ENCODE data around the gene CCL22. TPM values are rescaled to one million over a fixed set of nuclear protein-coding genes. Genes with fewer than 3 reads are reported as not detected.
"Not testable (repeated sequence)": the region's sequence is repeated elsewhere in the genome, so short reads cannot be mapped to it uniquely, and the experiment has no call there.

The CCL22 gene
- total RNA-seq, 1 donor from 2014 or later, result 34.3 TPM

DNA sequence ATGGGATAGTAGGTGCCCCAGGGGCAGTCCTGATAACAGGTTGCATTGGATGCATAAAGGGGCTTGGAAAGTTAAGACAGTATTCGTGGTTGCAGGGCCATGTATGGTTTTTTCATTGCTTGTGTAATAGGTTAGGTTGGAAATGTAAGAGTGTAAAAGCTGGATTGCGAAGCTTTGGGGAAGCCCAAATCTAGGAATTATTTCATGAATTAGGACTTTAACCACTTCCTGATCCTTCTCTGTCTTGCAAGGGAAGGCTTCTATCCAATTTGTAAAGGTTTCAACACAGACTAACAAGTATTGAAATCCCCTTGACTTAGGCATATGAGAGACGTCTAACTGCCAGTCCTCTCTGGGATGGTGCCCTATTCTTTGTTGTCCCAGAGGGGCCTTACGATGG, 38.2 kb downstream of the CCL22 start:
- intact Hi-C loops (cut with micrococcal nuclease), result no loop called here

DNA sequence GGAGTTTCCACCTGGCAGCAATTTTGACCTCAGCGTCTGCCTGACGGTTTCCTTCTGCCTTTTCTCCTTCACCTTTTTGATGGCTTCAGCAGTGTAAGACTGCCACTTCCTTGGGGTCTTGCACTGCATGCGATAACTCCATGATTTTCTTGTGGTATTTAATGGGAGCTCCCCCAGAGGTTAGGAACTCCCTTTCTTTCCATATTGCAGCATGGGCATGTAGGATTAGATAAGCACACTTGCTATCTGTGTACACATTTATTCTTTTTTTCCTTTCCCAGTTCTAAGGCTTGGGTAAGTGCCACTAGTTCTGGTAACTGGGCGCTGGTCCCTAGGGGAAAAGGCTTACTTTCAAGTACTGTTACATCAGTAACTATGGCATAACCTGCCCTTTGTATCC, 38.9 kb downstream of the CCL22 start:
- H3K36me3 Mint-ChIP-seq (ENCODE audit: low read depth); H3K4me1 Mint-ChIP-seq (ENCODE audit: low read depth); H3K27ac Mint-ChIP-seq; H3K27me3 Mint-ChIP-seq (ENCODE audit: low read depth); H3K9me3 Mint-ChIP-seq; intact Hi-C loops (cut with micrococcal nuclease); H3K4me3 Mint-ChIP-seq (ENCODE audit: low read depth); DNase-seq (ENCODE audit: low spot score): not testable (repeated sequence)

More for the DNA sequence above, 38.2 kb downstream of the CCL22 start:
- DNase-seq (ENCODE audit: low spot score), result no peak
- no peaks in the 10 kb centered on the region for H3K36me3 Mint-ChIP-seq (ENCODE audit: low read depth)
- H3K27me3 Mint-ChIP-seq (ENCODE audit: low read depth), result peaks cover 1% of the 10 kb centered on the region
- H3K9me3 Mint-ChIP-seq, result no peaks in the 10 kb centered on the region
- no peaks in the 10 kb centered on the region for H3K4me1 Mint-ChIP-seq (ENCODE audit: low read depth)
- H3K4me3 Mint-ChIP-seq (ENCODE audit: low read depth), result no peak overlapping the region
- no peak overlapping the region for H3K27ac Mint-ChIP-seq

- Mint-ChIP-seq H3K36me3 (ENCODE audit: low read depth) (no peaks in the 10 kb centered on the region), H3K4me3 (ENCODE audit: low read depth) (no peak overlapping the region), H3K27ac (no peak overlapping the region), H3K27me3 (ENCODE audit: low read depth) (peaks cover 3% of the 10 kb centered on the region), H3K4me1 (ENCODE audit: low read depth) (no peaks in the 10 kb centered on the region), H3K9me3 (no peaks in the 10 kb centered on the region)
- intact Hi-C loops (cut with micrococcal nuclease), result no loop called here
- DNase-seq (ENCODE audit: low spot score), result no peak
Observed at GRCh38 chr16:57401943-57402640, 43.5 kb downstream of the CCL22 start.

DNA sequence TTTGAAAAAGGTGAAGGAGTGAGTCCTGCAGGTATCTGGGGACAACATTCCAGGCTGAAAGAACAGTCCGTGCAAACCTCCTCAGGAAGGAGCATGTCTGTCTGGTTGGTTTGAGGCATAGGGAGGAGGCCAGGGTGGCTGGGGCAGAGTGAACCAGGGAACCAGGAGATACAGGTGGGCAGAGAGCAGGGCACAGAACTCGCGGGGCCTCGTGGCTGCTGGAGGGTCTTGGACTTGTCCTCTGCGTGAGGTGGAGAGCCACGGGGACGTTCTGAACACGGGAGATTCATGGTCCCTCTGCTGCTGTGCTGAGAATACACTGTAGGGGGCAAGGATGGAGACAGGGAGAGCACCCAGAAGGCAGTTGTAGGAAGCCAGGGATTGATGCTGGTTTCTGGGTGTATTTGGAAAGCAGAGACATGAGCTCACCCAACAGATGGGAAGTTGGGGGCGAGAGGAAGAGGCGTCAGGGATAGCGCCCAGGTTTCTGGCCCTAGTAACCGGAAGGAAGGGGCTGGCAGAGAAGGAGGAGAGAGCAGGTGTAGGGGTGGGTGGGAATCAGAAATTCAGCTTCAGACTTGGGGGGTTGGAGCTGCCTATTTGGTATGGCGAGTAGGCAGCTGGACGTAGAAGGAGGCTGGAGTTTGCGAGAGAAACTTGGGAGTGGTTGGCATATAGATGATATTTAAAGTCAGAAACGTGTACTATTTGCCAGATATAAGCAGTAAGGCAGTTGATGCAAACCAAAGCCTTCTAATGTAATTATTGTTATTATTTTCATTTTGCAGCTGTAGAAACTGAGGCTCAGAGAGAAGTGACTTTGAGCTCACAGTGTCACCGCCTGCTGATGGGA, 45.6 kb downstream of the CCL22 start, which contains the start of gene CCL17:
CCL17 (plus strand) TSS at position 803 of the 853 bp plus-strand sequence. CDS start 9,166 bp downstream, outside the sequence.
- H3K4me1 Mint-ChIP-seq (ENCODE audit: low read depth), result peaks cover 3% of the 10 kb centered on the region
- H3K9me3 Mint-ChIP-seq, result no peaks in the 10 kb centered on the region
- peaks cover 3% of the 10 kb centered on the region for H3K27me3 Mint-ChIP-seq (ENCODE audit: low read depth)
- H3K27ac Mint-ChIP-seq, result no peak within 1 kb of the TSS
- no peak within 1 kb of the TSS for H3K4me3 Mint-ChIP-seq (ENCODE audit: low read depth)
- no peak for DNase-seq (ENCODE audit: low spot score)
- no peaks in the 10 kb centered on the region for H3K36me3 Mint-ChIP-seq (ENCODE audit: low read depth)
- intact Hi-C loops (cut with micrococcal nuclease), result no loop called here

DNA sequence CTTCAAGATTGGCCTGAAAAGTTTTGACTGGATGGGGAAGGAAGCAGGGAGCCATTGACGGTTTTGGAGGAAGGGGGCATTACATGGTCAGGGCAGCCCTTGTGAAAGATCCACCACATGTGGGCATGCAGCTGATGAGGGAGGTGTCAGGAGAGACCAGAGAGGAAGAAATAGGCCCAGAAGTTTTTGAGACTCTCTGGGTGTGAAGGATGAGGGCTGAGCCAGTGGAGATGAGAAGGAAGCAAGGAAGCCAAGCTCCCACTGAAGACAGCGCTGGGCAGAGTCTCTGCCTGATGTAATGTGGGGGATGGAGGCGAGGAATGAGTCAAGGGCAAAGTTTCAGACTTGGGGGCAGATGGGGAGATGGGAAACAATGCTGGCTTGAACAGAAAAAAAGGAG, 46.5 kb downstream of the CCL22 start:
- Mint-ChIP-seq H3K27me3 (ENCODE audit: low read depth) (peaks cover 3% of the 10 kb centered on the region), H3K36me3 (ENCODE audit: low read depth) (no peaks in the 10 kb centered on the region), H3K9me3 (no peaks in the 10 kb centered on the region), H3K4me1 (ENCODE audit: low read depth) (peaks cover 5% of the 10 kb centered on the region), H3K4me3 (ENCODE audit: low read depth) (no peak overlapping the region), H3K27ac (no peak overlapping the region)
- DNase-seq (ENCODE audit: low spot score), result no peak
- intact Hi-C loops (cut with micrococcal nuclease), result no loop called here

GRCh38 chr16:57406881-57407280, 48.3 kb downstream of the CCL22 start:
- H3K36me3 Mint-ChIP-seq (ENCODE audit: low read depth), result no peaks in the 10 kb centered on the region
- H3K4me1 Mint-ChIP-seq (ENCODE audit: low read depth), result peaks cover 5% of the 10 kb centered on the region
- DNase-seq (ENCODE audit: low spot score), result no peak
- H3K27me3 Mint-ChIP-seq (ENCODE audit: low read depth), result peaks cover 3% of the 10 kb centered on the region
- no peak overlapping the region for H3K27ac Mint-ChIP-seq
- H3K4me3 Mint-ChIP-seq (ENCODE audit: low read depth), result no peak overlapping the region
- intact Hi-C loops (cut with micrococcal nuclease), result no loop called here
- no peaks in the 10 kb centered on the region for H3K9me3 Mint-ChIP-seq

GRCh38 chr16:57407521-57408353, 49.2 kb downstream of the CCL22 start:
- Mint-ChIP-seq H3K27me3 (ENCODE audit: low read depth) (peaks cover 3% of the 10 kb centered on the region), H3K36me3 (ENCODE audit: low read depth) (no peaks in the 10 kb centered on the region), H3K4me3 (ENCODE audit: low read depth) (no peak overlapping the region), H3K9me3 (no peaks in the 10 kb centered on the region), H3K27ac (no peak overlapping the region), H3K4me1 (ENCODE audit: low read depth) (peaks cover 5% of the 10 kb centered on the region)
- intact Hi-C loops (cut with micrococcal nuclease), result no loop called here
- DNase-seq (ENCODE audit: low spot score), result no peak

DNA sequence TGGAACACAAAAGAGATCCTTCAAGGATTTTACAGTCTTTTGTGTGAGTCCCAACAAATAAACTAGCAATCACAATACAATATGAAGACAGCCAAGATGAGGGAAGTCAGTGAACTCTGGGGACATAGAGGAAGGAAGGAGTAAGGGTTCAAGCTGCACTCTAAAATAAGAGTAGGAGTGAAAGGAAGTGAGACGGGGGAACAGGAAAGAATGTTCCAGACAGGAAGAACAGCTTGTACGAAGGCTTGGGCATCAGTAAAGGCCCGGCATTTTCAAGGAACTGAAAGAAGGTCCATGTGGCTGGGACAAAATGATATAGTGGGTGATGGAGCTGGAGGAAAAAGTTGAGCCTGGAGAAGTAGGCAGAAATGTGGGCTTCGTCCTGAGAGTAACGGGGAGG, 50.5 kb downstream of the CCL22 start:
- intact Hi-C loops (cut with micrococcal nuclease), result no loop called here
- H3K9me3 Mint-ChIP-seq, result no peaks in the 10 kb centered on the region
- H3K4me1 Mint-ChIP-seq (ENCODE audit: low read depth), result peaks cover 5% of the 10 kb centered on the region

GRCh38 chr16:57409870-57410587, 51.4 kb downstream of the CCL22 start:
- Mint-ChIP-seq H3K9me3 (no peaks in the 10 kb centered on the region), H3K36me3 (ENCODE audit: low read depth) (no peaks in the 10 kb centered on the region), H3K4me3 (ENCODE audit: low read depth) (no peak overlapping the region), H3K4me1 (ENCODE audit: low read depth) (peaks cover 5% of the 10 kb centered on the region), H3K27ac (no peak overlapping the region), H3K27me3 (ENCODE audit: low read depth) (peaks cover 2% of the 10 kb centered on the region)
- DNase-seq (ENCODE audit: low spot score), result no peak
- intact Hi-C loops (cut with micrococcal nuclease), result no loop called here

More for the DNA sequence above, 50.5 kb downstream of the CCL22 start:
- H3K36me3 Mint-ChIP-seq (ENCODE audit: low read depth), result no peaks in the 10 kb centered on the region
- DNase-seq (ENCODE audit: low spot score), result no peak
- H3K27me3 Mint-ChIP-seq (ENCODE audit: low read depth), result peaks cover 3% of the 10 kb centered on the region
- no peak overlapping the region for H3K4me3 Mint-ChIP-seq (ENCODE audit: low read depth)
- no peak overlapping the region for H3K27ac Mint-ChIP-seq

DNA sequence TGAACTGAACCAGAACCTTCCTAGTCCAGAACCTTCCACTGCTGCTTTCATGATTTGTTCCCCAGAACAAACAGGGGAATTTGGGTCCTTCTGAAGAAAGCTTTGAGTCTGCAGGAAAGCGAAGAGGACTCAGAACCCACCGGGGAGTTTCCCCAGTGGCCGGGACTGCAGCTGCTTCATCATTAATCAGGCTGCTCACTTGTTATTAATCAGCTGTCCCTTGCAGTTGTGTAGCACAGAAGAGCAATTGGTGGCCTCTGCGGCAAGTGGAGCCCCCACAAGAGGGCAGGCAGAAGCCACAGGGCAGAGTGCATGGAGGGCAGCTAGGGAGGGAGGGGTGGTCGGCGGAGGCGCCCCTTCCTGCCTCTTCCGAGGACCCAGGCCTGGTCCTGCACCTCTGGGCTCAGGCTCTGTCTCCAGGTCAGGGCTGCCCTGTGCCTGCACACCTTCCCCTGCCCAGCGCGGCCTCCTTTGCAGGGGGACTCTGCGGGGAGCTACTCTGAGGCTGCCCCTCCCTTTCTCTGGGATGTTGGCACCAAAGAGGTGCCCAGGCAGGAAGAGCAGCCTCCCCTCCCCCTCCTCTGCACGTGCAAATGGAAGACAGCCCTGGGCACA, 52.9 kb downstream of the CCL22 start:
- intact Hi-C loops (cut with micrococcal nuclease), result no loop called here

DNA sequence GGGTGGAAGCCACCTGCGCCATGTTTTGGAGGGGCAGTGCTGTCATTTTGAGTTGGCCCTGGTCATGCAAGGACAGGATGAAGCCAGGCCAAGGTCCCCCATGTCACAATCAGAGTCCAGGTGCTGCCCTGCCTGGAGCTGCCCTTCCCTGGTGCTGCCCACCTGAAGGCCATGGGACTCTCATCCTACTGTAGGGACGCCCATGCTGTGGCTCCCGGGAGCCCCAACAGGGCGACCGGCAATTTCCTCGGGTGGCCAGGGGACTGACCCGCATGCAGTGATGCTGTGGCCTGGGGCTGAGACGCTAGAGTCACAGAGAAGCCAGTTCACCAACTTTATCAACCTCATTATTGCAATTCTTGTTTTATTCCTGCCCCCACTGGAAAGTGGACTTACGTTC, 54.0 kb downstream of the CCL22 start:
- no peak for DNase-seq (ENCODE audit: low spot score)
- intact Hi-C loops (cut with micrococcal nuclease), result no loop called here
- H3K36me3 Mint-ChIP-seq (ENCODE audit: low read depth), result no peaks in the 10 kb centered on the region
- no peaks in the 10 kb centered on the region for H3K27me3 Mint-ChIP-seq (ENCODE audit: low read depth)
- no peaks in the 10 kb centered on the region for H3K9me3 Mint-ChIP-seq
- peaks cover 10% of the 10 kb centered on the region for H3K4me1 Mint-ChIP-seq (ENCODE audit: low read depth)
- no peak overlapping the region for H3K4me3 Mint-ChIP-seq (ENCODE audit: low read depth)
- H3K27ac Mint-ChIP-seq, result peak overlapping the region; percentile 26

More for the DNA sequence above, 52.9 kb downstream of the CCL22 start:
- Mint-ChIP-seq H3K4me1 (ENCODE audit: low read depth) (peaks cover 5% of the 10 kb centered on the region), H3K9me3 (no peaks in the 10 kb centered on the region), H3K27me3 (ENCODE audit: low read depth) (no peaks in the 10 kb centered on the region), H3K36me3 (ENCODE audit: low read depth) (no peaks in the 10 kb centered on the region), H3K27ac (no peak overlapping the region), H3K4me3 (ENCODE audit: low read depth) (no peak overlapping the region)
- no peak for DNase-seq (ENCODE audit: low spot score)

- Mint-ChIP-seq H3K9me3 (no peaks in the 10 kb centered on the region), H3K4me1 (ENCODE audit: low read depth) (peaks cover 15% of the 10 kb centered on the region), H3K27ac (peak overlapping the region; percentile 26), H3K4me3 (ENCODE audit: low read depth) (no peak overlapping the region), H3K36me3 (ENCODE audit: low read depth) (no peaks in the 10 kb centered on the region), H3K27me3 (ENCODE audit: low read depth) (no peaks in the 10 kb centered on the region)
- DNase-seq (ENCODE audit: low spot score), result no peak
- intact Hi-C loops (cut with micrococcal nuclease), result no loop called here
Observed at GRCh38 chr16:57413301-57413730, 54.7 kb downstream of the CCL22 start.
